Ramos (cell line): ENCODE results near the gene MIB1.

Source experiments
- in situ Hi-C: fragments of 300-500 bp; cut with MboI; formaldehyde crosslinking; loops from one replicate; pipeline ENCODE4 v1.14.3; 2022; ENCODE audit warnings: low sequenced_read_pairs; ENCODE audit not compliant: unreplicated experiment

Gene MIB1

DNA sequence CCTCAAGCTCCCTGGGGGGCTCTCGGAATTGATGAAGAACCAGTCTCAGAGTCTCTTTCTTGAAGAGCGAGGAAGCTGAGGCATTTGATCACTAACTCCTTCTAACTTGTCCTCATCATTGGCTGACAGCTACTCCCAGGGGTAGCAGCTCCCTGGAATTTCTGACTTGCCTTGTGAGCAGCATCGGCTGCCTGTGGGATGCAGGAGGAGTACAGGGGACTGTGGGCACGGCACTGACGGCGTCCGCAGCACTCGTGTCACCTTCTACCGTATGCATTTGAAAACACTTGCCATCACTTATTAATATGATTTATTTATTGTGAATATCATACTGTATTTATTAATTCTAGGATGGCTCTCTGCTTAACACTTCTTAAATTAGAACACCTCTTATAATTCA lies 175.0 kb downstream of the MIB1 start:
- in situ Hi-C loops: loop anchor here (25.0 kb wide), 1 partner anchor 797 kb away; no protein-coding TSS in a partner anchor

DNA sequence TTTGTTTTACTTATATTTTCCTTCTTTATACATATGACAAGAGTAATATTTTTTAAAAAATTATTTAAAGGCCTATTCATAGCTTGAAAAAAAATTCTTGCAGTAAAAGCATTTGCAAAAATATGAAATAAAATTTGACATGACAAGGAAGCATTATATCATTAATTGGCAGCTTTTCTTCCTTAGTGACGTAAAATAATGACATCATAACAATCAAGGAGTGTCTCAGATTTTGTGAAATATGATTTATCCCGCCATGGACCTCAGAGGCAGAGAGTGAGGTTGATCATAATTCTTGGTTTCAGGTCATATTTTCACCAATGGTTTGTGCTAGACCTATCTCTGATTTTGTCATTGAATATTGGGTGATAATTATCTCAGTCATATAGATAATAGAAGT lies 176.0 kb downstream of the MIB1 start:
- in situ Hi-C loops: loop anchor here (25.0 kb wide), 1 partner anchor 796 kb away; no protein-coding TSS in a partner anchor

DNA sequence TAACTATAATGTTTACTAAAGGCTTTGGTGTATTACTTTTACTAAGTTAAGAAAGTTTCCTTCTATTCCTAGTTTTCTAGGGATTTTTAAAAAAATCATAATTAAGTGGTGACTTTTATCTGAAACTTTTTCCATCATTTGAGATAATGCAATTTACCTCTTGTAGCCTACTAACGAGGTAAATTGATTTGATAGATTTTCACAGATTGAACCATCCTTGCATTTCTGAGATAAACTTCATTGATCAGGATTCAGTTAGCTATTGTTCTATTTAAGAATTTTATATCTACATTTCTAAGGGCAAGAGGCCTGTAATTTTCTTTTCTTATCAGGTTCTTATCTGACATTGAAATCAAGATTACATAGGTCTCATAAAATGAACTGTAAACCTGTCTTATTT lies 178.1 kb downstream of the MIB1 start:
- in situ Hi-C loops: loop anchor here (25.0 kb wide), 1 partner anchor 794 kb away; no protein-coding TSS in a partner anchor
